PFSK-1 (cell line): Measurements from ENCODE around the gene MSANTD1.

Experiments
- FOXP2 ChIP-seq: optimal IDR thresholded peaks from 2 replicates; pipeline ENCODE3; 2011; ENCODE audit warnings: borderline replicate concordance, control low read depth, inconsistent platforms; ENCODE audit not compliant: insufficient read depth; ENCODE audit errors: extremely low read length, extremely low read depth
- POLR2AphosphoS5 ChIP-seq: IDR thresholded peaks from 2 replicates; pipeline ENCODE4 v1.6.1; 2012; ENCODE audit warnings: low read depth, mild to moderate bottlenecking, control low read depth, low read length, moderate library complexity
- REST ChIP-seq, 2 experiments: IDR thresholded peaks; 2 replicates each; pipeline versions ENCODE4 v1.6.1 to v1.8.0; 2011 to 2012; ENCODE audit warnings: low read depth in 2 of 2, low read length in 2 of 2, control low read depth in 1 of 2, inconsistent platforms in 1 of 2, mild to moderate bottlenecking in 1 of 2, moderate library complexity in 1 of 2; ENCODE audit not compliant: insufficient read depth in 1 of 2
- SIN3A ChIP-seq: IDR thresholded peaks from 2 replicates; pipeline ENCODE4 v1.6.1; 2012; ENCODE audit warnings: mild to moderate bottlenecking, low read length, moderate library complexity, borderline replicate concordance; ENCODE audit not compliant: insufficient read depth
- TAF1 ChIP-seq: IDR thresholded peaks from 2 replicates; pipeline ENCODE4 v1.6.1; 2012; ENCODE audit warnings: low read length, control low read depth, borderline replicate concordance; ENCODE audit not compliant: insufficient read depth

MSANTD1 gene

GRCh38 chr4:3212391-3213105, 36.4 kb upstream of the MSANTD1 start:
- TF ChIP-seq POLR2AphosphoS5 (no peak), FOXP2 (no peak), REST (IDR thresholded peaks at IDR 0.05; ENCODE audit: insufficient read depth in 1 of 2, low read depth in 2 of 2, low read length in 2 of 2) (no peak), TAF1 (no peak), SIN3A (no peak)

DNA sequence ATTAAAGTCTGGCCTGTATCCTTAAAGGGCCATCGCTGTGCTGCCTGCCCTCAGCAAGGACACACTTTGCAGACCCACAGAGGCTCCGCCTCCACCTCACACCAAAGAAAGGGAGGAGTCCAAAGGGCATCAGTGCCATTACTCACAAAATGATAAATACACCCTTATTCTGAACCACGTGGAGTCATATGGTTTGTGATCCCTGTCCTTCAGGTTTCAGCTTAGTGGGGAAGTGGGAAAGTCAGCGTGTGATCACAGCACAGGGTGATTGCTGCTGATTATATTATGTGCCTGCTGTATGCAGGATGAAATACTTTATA, 35.9 kb upstream of the MSANTD1 start:
- TF ChIP-seq SIN3A (no peak), FOXP2 (no peak), REST (IDR thresholded peaks at IDR 0.05; ENCODE audit: insufficient read depth in 1 of 2, low read depth in 2 of 2, low read length in 2 of 2) (no peak), TAF1 (no peak), POLR2AphosphoS5 (no peak)

GRCh38 chr4:3213661-3214250, 35.2 kb upstream of the MSANTD1 start:
- TF ChIP-seq POLR2AphosphoS5 (no peak), FOXP2 (no peak), REST (IDR thresholded peaks at IDR 0.05; ENCODE audit: insufficient read depth in 1 of 2, low read depth in 2 of 2, low read length in 2 of 2) (no peak), SIN3A (no peak), TAF1 (no peak)

- TF ChIP-seq TAF1 = no peak
- TF ChIP-seq POLR2AphosphoS5 = no peak
- no peak for TF ChIP-seq REST (IDR thresholded peaks at IDR 0.05; ENCODE audit: insufficient read depth in 1 of 2, low read depth in 2 of 2, low read length in 2 of 2)
- TF ChIP-seq SIN3A = no peak
- TF ChIP-seq FOXP2 = no peak
Measured at GRCh38 chr4:3215256-3215655, 33.7 kb upstream of the MSANTD1 start.
